Panc1 (cell line): ENCODE measurements around the gene ZNF200.

Experiments
- TCF7L2 ChIP-seq: IDR thresholded peaks from 2 replicates; pipeline ENCODE4 v1.6.1; 2011; ENCODE audit warnings: mild to moderate bottlenecking, low read depth, low read length, inconsistent platforms
- TF ChIP-seq, protein P1 (sequence below): fragments of 450-650 bp; IDR thresholded peaks from 2 replicates; pipeline ENCODE4 v1.5.1; 2017; ENCODE audit warnings: mild to moderate bottlenecking

DNA sequence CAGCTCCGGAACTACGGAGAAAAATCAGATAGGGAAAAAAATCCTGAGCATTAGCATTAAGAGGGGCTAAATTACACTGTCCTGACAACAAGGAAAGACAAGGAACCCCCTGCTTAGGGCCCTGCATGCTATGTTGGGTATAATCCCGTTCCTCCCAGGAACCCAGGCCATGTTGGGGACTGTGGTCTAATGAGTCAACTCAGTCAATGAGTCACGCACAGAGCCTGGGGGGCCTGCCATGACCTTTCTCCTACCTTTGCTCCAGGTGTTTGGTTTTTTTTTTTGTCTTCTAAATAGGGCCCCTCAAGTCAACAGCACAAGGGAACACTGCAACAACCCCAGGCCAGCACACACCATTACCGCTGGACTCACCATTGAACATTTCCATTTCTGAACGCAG is 8.9 kb upstream of the ZNF200 start:
- TF ChIP-seq TCF7L2: no peak
- TF ChIP-seq, protein P1, sequence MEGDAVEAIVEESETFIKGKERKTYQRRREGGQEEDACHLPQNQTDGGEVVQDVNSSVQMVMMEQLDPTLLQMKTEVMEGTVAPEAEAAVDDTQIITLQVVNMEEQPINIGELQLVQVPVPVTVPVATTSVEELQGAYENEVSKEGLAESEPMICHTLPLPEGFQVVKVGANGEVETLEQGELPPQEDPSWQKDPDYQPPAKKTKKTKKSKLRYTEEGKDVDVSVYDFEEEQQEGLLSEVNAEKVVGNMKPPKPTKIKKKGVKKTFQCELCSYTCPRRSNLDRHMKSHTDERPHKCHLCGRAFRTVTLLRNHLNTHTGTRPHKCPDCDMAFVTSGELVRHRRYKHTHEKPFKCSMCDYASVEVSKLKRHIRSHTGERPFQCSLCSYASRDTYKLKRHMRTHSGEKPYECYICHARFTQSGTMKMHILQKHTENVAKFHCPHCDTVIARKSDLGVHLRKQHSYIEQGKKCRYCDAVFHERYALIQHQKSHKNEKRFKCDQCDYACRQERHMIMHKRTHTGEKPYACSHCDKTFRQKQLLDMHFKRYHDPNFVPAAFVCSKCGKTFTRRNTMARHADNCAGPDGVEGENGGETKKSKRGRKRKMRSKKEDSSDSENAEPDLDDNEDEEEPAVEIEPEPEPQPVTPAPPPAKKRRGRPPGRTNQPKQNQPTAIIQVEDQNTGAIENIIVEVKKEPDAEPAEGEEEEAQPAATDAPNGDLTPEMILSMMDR: no peak
